ENCODE data around the gene CBR4. TPM values are rescaled to one million over a fixed set of nuclear protein-coding genes. Genes with fewer than 3 reads are reported as not detected.

CBR4 gene
- 48.1 to 52.6 TPM (median 50.8 TPM) in 3 replicates for total RNA-seq (2021)
- percentile 98 among the genes with signal in this experiment for Bru-seq, nascent RNA
- long read RNA-seq, experiment 1, transcript CBR4-201 (5 exons, 3,443 nt) = major isoform, 53 of 126 reads
- long read RNA-seq, experiment 1, partial matches to known transcripts = 17 of 126 reads
- long read RNA-seq, experiment 1, other reads (novel, unspliced or antisense) = 55 of 126 reads
- long read RNA-seq, experiment 2, transcript CBR4-201 (5 exons, 3,443 nt) = major isoform, 20 of 75 reads
- long read RNA-seq, experiment 2, partial matches to known transcripts = 9 of 75 reads
- long read RNA-seq, experiment 2, other reads (novel, unspliced or antisense) = 46 of 75 reads
- long read RNA-seq, experiment 3, partial matches to known transcripts = 0 of 21 reads
- long read RNA-seq, experiment 3, other reads (novel, unspliced or antisense) = 16 of 21 reads

GRCh38 chr4:169010125-169011023 is at the start of gene CBR4:
CBR4 (minus strand) TSS chr4:169010255; CDS start chr4:169010089, 166 bp downstream.
- ATAC-seq = peak; percentile 99
- Mint-ChIP-seq H3K4me3 (peak within 1 kb of the TSS; percentile 96), H3K36me3 (peaks cover 14% of the 10 kb centered on the region)
- TF ChIP-seq ZNF281 (CRISPR knock-in tag; IDR thresholded peaks at IDR 0.05) (no peak), NR1H2 (CRISPR knock-in tag; IDR thresholded peaks at IDR 0.05) (no peak), HMGA2 (CRISPR knock-in tag; IDR thresholded peaks at IDR 0.05) (no peak), ZBTB43 (CRISPR knock-in tag; IDR thresholded peaks at IDR 0.05) (0 out of 2 replicates have a peak, but pooled peaks have one; percentile 30), TEAD1 (CRISPR knock-in tag; IDR thresholded peaks at IDR 0.05) (peak; percentile 67; the same call in 1 of the 2 replicates), NFE2L1 (CRISPR knock-in tag; IDR thresholded peaks at IDR 0.05) (no peak), ZNF317 (CRISPR knock-in tag; IDR thresholded peaks at IDR 0.05; ENCODE audit: borderline replicate concordance, low read depth) (no peak), EMX1 (CRISPR knock-in tag; IDR thresholded peaks at IDR 0.05) (no peak), FOXJ3 (CRISPR knock-in tag; IDR thresholded peaks at IDR 0.05; ENCODE audit: borderline replicate concordance) (no peak), SMAD3 (CRISPR knock-in tag; IDR thresholded peaks at IDR 0.05; ENCODE audit: borderline replicate concordance) (0 out of 2 replicates have a peak, but pooled peaks have one; percentile 8), RORB (CRISPR knock-in tag; IDR thresholded peaks at IDR 0.05) (no peak), ELF4 (CRISPR knock-in tag; IDR thresholded peaks at IDR 0.05; ENCODE audit: low read depth) (no peak), CREB1 (CRISPR knock-in tag; IDR thresholded peaks at IDR 0.05) (no peak), GABPB1 (CRISPR knock-in tag; IDR thresholded peaks at IDR 0.05) (peak; percentile 60), NR3C1 (CRISPR knock-in tag; conservative IDR thresholded peaks at IDR 0.05; ENCODE audit: low read depth) (no peak), TP53 (CRISPR knock-in tag; IDR thresholded peaks at IDR 0.05) (peak; percentile 76; the same call in 1 of the 2 replicates), CREM (CRISPR knock-in tag; IDR thresholded peaks at IDR 0.05) (peak; percentile 89), SP1 (CRISPR knock-in tag; conservative IDR thresholded peaks at IDR 0.05) (peak; percentile 69), PRDM15 (CRISPR knock-in tag; IDR thresholded peaks at IDR 0.05) (peak; percentile 44; the same call in 1 of the 2 replicates), TEAD4 (CRISPR knock-in tag; IDR thresholded peaks at IDR 0.05) (no peak), JAZF1 (CRISPR knock-in tag; IDR thresholded peaks at IDR 0.05) (no peak), TCF7 (CRISPR knock-in tag; IDR thresholded peaks at IDR 0.05; ENCODE audit: low read depth) (no peak), ETV6 (CRISPR knock-in tag; IDR thresholded peaks at IDR 0.05) (peak; percentile 53; the same call in 1 of the 2 replicates)
- TF ChIP-seq, protein P1, sequence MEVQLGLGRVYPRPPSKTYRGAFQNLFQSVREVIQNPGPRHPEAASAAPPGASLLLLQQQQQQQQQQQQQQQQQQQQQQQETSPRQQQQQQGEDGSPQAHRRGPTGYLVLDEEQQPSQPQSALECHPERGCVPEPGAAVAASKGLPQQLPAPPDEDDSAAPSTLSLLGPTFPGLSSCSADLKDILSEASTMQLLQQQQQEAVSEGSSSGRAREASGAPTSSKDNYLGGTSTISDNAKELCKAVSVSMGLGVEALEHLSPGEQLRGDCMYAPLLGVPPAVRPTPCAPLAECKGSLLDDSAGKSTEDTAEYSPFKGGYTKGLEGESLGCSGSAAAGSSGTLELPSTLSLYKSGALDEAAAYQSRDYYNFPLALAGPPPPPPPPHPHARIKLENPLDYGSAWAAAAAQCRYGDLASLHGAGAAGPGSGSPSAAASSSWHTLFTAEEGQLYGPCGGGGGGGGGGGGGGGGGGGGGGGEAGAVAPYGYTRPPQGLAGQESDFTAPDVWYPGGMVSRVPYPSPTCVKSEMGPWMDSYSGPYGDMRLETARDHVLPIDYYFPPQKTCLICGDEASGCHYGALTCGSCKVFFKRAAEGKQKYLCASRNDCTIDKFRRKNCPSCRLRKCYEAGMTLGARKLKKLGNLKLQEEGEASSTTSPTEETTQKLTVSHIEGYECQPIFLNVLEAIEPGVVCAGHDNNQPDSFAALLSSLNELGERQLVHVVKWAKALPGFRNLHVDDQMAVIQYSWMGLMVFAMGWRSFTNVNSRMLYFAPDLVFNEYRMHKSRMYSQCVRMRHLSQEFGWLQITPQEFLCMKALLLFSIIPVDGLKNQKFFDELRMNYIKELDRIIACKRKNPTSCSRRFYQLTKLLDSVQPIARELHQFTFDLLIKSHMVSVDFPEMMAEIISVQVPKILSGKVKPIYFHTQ (CRISPR knock-in tag; IDR thresholded peaks at IDR 0.05) = no peak

More at GRCh38 chr4:169010125-169011023, at the start of gene CBR4:
- peak; percentile 95 for DNase-seq (ENCODE audit: low spot score)
- CTCF ChIA-PET = interaction anchor here (0.6 to 1.9 kb wide), 39 partner anchors 10 to 616 kb away, joined by 3 to 8 read pairs (median 4); no protein-coding TSS in a partner anchor
- H3K27me3 Mint-ChIP-seq (ENCODE audit: low read depth) = no peaks in the 10 kb centered on the region
- peak within 1 kb of the TSS; percentile 97 for H3K27ac Mint-ChIP-seq
- POLR2A ChIA-PET = interaction anchor here (0.5 to 1.7 kb wide), 34 partner anchors 13 to 835 kb away, joined by 3 to 10 read pairs (median 4); partner anchors contain the start of genes HPF1 and SH3RF1
- H3K9me3 Mint-ChIP-seq = no peaks in the 10 kb centered on the region
- H3K4me1 Mint-ChIP-seq = peaks cover 39% of the 10 kb centered on the region

Measured in WTC11 (cell line).